Islet of Langerhans (tissue), 1 donor: Measurements from ENCODE around the gene PLD4.

ENCODE experiments used
- FAIRE-seq: peaks from one replicate; lab custom pipeline; 2011; peaks lifted over from hg19 to GRCh38; lab: Jason Lieb, UNC

PLD4 gene

DNA sequence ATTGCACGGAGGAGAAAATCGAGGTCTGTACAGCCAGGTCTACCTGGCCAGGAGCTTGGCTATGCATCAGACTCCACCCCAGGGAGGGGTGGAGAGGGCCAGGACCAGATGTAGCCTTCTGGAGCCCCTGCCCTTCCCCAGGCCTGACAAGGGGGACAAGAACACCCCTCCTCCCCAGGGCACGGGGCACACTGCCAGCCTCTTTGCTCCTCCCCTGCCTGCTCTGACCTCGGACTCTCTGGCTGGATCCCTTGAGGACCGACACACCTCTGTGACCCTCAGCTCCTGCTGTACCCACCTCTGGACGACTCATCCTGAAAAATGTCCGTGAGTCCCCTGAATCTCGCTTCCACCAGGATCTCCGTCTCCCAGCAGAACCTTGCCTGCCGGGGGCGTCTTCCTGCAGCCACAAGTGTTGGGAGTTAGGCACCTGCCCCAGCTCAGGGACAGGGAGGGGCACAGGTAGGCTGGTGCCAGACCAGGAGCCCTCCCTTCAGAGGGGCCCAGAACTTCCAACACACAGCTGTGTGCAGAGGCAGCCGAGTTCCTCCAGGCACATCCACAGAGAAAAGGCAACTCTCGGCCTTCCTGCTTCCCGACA lies 31.7 kb downstream of the PLD4 start:
- FAIRE-seq: no peak

DNA sequence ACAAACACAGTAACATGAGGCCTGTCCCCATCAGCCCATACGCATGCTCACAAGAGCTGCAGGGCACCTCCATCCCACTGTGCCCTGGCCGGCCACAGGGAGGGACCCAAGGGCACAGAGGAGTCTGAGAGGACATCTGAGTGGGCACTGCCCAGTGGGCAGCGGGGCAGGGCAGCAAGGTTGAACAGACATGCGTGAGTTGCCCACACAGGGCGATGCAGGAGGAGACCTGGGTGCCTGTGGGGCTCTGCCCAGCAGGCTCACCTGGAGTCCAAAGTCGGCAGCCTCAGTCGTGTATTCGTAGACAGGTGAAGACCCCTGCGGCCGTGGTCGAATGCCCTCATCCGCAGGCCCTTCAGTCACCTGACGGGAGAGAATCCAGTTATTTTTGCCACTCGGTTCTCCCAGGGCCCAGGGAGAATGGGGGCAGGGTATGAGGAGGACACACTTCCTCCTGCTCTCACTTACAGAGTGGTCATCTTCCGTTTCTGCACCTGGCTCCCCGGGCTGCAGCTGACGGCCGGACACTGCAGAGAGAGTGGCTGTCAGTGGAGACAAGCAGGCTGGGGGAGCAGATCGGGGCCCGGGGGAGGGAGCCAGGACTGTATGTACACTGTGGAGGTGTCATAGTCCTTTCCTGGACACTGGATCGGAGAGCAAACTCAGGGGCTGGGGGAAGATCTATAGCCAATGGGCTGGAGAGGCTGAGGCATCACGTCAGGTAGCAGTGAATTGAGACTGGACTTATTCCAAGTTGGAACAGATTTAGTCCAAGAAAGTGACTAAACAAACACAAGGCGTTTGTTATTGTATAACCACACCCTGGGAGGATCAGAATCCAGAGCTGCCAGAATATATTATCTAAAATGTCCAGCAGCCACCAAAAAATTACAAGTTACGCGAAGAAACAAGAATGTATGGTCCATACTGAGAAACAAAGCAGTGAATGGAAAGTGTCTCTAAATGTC lies 32.8 kb downstream of the PLD4 start:
- FAIRE-seq: no peak

DNA sequence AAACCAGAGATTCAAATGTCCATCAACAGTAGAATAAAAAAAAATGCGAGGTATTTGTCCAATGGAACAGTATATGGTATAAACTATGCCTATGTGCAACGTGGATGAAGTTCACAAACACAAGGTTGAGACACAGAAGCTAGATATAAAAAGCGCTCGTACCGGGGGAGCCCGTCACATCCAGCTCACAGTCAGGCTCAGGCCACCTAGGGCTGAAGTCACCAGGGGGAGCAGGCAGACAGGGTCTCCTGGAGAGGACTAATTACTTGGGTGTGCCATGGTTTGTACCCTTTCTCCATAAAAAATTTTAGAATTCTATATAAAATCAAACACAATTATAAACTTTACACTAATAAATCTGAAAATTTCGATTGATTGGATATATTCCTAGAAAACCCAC lies 39.9 kb downstream of the PLD4 start:
- FAIRE-seq: no peak

DNA sequence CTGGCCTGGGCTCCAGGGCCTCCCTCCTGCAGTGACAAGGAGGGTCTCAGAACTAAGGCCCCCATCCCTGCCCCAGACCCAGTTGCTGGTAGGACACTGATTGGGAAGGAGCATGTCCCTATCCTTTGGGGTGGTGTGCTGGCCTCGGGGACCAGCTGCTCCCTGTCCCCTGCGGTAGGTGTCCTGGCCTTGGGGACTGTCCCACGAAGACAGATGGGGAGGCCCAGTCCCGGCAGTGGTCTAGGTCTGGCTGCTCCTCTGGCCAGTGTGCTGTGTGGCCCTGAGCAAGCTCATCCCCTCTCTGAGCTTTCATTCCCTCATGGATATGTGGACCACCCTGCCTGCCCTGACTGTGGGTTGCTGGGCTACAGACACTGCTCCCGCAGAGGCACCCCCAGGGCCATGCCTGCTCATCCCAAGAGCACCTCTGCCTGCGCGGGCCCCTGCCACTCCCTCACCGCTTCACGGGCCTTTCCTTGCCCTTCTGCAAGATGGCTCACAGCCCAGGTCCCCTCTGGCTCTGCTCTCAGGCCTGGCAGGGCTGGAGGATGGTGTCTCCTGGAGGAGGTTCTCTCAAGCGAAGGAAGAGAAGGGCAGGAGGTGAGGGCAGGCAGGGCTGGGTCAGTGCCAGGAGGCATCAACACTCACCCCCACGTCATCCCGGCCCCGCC lies 41.0 kb downstream of the PLD4 start:
- FAIRE-seq: no peak

DNA sequence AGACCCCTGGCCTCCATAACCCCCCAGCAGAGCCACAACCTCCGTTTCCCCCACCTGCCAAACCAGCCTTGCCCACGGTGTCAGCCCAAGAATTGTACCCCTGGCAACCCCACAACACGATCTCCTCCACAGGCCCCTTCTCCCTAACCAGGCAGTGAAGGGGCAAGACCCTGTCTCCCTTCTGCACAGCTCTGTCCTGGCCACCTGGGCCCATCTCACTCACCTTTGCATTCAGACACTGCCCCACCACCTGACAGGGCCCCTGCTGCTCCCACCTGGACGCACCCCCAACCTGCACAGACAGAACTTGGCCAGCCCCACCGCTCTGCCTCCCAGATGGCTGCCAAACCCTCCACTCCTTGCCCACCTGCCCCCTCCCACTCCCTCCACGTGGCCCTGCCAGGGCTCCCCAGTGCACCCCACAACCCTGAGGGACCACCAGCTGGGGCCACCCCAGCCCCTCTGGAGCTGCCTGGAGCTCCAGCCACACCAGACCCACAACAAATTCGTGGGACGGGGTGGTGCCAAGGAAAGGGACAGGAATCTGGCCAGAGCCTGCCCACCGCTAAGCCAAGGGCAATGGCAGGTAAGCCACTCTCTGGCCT lies 41.7 kb downstream of the PLD4 start:
- FAIRE-seq: no peak

DNA sequence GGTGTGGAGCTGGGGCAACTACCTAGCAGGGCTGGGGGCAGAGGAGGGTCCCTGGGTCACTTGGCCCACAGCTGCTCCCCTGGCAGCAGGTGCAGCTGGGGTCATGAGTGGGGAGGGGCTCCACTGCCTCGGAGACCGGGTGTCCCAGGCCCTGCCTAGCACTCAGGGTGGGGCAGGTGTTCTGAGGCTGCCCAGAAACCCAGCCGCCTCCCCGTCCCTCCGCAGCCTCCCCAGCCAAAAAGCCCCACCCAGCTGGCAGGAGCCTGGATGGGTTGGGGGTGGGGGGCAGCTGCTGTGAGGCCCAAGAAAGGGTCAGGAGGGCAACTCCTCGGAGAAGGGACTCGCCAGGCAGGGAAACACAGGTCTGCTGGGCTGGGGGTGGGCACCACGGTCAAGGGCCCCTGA lies 42.3 kb downstream of the PLD4 start:
- FAIRE-seq: no peak

DNA sequence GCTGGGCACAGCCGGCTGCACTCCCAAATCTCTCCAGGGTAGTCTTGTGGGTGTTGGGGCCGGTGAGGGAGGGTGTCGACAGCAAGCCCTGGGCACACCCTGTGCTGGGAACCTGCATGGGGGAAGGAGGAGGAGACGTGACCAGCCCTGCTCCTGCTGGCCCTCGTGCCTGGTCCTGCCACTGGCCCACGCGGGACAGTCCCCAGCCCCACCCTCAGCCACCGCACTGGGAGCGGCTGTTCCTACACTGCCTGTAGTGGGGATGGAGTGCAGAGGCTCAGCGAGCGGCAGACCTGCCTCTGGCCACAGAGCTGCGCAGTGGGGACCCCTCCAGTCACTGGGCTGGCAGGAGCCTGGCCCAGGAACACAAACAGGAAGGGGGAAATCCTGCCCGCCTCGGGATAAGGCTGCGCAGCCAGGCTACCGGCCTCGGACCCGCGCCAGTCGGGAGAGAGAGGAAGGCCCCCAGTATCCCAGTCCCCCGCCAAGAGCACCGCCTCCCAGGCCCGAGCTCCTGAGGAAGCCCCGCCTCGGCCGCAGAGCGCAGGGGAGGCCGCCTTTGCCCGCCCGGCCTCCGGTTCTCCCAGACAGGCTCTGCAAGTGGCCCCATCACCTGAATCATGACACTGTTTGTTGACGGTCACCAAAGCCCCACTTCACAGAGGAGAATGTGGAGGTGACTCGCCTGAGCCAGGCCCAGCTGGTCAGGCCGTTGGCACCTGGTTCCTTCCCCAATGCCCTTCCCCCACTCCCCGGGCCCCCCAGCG lies 42.9 kb downstream of the PLD4 start:
- FAIRE-seq: no peak

DNA sequence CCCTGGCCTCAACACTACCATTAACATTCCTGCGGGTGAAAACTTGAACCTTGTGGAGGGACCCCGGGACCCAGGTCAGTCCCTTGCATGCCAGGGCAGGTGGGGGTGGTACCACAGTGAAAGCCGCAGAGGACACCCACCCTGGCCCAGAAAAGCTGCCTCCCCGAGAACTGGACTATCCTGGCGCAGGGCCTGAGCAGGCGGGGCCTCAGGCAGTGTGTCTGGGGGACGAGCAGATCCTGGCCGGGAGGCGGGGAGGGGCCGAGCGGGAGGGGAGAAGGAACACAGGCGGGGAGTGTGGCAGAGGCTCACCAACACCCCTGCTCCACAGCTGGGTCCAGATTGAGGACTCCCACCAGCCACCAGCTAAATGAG lies 43.5 kb downstream of the PLD4 start:
- FAIRE-seq: no peak

DNA sequence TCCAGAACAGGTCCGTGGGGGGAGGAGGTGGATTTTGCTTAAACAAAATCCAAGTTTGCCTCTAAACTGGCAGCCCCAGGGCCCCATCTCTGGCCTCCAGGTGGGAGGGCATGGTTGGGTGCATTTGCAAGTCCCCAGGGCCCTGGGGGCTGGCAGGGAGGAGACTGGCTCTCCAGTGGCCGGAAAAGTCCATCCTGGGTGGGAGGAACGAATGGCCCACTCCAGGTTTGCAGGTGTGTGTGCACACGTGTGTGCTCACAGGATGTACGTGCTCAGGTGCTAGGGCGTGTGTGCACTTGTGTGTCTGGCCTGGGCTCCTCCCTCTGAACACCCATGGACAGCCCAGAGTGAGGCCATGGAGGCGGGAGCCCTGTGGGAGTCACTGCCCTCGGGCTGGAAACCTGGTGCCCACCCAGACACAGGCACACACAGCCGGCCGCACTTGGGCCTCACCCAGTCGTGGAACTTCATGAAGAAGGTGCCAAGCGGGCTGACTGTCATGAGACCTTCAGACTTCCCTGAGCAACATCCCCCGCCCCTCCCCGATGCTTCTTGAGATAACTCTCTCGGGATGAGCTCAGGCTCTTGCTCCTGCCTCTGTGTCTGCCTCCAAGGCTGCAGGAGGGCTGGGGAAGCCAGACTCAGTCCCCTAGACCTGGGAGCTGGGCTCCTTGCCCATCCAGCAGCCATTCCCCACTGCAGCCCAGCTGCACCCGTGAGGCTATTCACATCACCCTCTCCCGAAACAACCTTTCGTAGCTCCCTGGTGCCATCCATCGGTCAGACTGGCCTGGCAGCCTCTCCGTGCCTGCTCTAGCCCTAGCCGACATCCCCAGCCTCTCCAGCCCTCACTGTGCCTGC lies 44.1 kb downstream of the PLD4 start:
- FAIRE-seq: no peak

DNA sequence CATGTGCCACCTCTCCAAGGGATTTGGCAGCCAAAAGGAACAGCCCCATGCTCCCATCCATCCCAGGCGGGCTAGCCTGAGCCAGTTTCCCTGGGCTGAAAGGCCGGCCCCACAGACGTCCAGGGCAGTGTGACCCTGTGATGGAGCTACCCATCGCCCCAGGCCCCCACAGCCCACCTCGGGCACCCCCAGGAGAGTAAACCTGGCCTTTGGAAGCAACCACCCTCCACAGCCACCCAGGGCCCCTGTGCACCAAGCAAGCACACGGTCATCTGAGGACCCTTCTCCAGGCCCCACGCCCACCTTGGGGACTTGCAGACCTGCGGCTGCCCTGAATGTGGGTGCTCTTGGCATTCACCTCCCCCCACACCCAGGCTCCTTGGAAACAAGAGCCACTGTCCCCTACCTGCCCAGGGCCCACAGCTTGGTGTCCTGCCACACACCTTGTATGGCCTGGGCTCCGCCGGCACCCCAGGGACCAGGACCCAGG lies 45.1 kb downstream of the PLD4 start:
- no peak for FAIRE-seq

DNA sequence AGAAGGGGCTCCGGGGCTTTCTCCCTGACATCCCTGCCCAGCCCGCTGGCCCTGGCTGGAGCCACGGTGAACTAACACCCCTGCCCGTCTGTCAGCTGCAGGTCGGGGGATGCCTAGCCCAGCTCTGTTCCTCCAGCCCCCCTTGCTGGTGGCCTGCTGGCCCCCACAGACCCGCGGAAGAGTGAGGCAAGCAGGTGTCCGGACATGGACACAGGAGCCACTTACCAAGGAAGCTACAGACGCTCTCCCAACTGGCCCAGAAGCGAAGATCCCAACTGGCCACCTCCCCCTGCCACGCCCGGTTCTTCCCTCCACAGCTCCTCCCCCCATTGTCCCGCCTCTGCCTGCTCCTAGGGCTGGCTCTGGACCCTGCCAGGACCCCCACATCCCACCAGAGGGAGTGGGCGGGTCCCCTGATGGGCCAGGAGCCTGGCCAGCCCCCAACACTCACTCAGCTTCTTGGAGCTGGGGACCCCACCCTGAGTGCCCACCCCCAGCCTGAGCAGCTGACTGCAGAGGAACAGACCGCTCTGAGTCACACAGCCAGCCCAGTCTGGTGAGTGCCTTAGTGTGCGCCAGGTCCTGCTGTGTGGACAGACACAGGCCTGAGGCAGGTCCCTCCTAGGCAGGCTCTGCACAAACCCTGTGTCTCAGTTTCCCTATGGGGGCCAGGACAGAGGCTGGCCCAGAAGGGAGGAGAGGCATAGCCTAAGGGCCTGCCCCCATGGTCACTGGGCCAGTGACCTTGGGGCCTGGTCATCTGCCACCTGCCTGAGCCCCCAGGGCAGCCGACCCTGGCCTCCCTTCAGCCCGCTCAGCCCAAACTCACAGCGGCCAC lies 45.8 kb downstream of the PLD4 start:
- FAIRE-seq: no peak

DNA sequence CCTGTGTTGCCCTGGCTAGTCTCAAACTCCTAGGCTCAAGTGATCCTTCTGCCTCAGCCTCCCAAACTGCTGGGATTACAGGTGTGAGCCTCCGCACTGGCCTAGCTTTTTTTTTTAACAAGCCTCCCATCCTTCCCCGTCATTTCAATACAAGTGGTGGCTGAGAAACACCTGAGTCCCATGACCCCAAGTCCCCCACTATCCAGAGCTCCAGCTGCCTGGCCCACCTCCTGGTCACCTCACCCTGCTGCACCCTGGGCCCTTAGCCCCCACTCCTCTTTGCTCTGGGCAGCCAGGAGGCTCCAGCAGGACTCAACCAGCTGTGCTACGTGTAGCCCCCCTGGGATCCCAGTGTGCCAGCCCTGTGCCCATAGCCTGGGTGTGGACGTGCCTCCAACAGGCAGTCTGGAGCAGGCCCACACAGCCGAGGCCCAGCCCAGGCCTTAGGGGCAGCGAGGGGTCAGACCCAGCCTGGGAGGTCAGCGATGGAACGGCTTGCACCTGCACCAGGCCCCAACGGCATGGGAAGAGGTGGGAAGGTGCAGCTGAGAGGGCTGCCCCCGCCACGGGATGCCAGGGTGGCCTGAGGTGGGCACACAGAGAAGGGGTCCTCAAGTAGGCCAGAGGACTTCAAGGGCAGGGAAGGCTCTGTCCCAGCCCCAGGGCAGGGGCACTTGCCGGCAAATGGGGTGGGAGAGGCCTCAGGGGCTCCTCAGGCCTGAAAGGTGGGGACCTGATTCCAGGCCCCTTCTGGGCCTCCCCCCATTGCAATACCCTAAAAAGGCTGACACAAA lies 47.0 kb downstream of the PLD4 start:
- FAIRE-seq: no peak

DNA sequence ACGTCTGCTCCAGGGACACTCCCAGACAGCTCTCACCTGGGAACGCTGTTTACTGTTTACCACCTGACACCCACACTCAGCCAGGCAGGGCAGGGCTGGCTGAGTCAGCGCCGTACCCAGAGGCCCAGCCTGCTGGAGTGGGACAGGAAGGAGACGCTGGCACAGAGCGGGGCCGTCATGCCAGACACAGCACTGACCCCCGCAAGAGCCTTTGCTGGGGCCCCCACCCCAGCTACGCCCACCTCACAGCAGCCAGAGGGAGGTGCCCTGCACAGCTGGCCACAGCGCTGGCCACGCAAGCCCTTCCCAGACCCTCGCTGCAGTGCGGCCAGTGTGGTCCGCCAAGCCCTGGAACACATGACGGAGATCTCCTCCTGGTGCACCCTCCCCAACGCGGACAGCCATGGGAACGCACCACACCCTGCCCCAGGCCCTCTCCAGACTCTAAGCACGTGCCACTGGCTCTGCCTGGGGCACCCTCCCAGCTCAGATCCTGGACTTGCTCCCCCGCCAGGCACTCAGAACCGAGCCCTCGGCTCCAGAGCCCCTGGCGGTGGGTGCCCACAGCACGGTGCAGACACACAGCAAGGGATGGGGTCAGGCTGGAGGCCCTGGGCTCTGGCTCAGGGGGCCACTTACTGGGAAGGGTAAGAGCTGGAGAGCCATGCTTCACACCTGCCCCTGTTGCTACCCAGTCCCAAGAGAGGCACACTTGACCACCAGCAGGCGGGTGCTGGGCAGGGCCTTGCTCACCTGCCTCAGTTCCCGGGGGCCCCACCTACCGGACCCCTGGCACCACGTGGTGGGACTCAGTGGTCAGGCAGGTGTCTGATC lies 47.8 kb downstream of the PLD4 start:
- FAIRE-seq: peak; percentile 21

DNA sequence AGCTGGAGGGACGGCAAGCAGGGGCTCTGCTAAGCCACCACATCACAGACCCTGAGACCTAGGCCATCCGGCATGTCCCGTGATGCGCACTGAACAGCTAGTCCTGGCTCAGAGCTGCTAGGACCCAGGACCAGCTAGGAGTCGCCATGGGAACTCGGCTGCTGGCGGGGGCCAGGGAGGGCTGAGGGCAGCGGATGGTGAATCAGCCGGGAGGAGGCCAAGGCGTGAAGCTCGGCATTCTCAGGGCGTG lies 48.4 kb downstream of the PLD4 start:
- no peak for FAIRE-seq

DNA sequence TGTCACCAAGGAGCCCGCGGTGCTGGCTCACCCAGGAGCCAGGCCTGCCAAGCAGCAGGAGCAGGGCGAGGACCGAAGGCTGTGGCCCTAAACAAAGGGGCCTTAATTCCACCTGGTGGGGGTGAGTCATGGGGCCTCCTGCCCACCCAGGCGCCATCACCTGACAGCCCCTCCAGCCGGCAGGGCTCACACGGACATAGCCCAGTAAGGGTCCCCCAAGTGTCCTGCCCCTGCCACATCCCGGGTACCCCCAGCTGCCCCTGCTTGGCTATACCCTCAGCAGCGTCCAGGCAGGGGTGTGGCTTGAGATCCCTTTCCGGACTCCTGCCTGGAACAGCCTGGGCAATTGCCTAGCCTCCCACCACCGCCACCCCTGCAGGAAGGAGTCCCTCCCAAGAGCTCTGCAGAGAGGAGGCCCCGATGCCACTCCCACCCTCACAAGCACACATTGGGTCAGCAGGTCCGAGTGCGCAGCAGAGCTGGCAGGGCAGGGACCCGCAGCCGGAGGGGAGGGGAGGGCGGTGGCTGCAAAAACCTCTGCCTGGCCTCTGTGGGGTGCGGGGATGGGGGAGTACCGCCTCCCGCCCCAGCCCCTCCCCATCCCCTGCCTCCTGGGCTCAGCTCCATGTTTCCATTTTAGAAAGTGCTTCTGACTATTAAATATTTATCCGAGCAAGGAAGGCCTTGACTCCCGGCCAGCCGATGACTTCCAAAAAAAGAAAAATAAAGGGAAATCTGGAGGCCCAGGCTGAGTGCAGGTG lies 48.9 kb downstream of the PLD4 start:
- no peak for FAIRE-seq

DNA sequence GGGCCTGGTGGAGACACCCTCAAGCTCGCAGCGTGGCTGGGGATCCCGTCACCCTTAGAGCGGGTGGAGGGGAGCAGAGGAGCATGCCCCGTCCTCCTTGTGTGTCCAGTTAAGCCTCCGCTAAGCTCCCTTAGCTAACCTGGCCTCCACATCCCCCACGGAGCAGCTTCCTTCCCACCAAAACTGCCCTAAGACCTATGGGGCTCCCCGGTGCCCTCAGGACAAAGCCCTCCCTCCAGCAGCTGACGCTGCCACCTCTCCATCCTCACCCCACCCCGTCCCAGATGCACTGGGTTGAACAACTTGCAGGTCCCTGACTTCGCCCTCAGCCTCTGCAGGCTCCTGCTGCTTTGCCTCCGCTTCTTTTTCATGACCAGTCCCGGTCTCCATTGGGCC lies 49.5 kb downstream of the PLD4 start:
- FAIRE-seq: no peak

DNA sequence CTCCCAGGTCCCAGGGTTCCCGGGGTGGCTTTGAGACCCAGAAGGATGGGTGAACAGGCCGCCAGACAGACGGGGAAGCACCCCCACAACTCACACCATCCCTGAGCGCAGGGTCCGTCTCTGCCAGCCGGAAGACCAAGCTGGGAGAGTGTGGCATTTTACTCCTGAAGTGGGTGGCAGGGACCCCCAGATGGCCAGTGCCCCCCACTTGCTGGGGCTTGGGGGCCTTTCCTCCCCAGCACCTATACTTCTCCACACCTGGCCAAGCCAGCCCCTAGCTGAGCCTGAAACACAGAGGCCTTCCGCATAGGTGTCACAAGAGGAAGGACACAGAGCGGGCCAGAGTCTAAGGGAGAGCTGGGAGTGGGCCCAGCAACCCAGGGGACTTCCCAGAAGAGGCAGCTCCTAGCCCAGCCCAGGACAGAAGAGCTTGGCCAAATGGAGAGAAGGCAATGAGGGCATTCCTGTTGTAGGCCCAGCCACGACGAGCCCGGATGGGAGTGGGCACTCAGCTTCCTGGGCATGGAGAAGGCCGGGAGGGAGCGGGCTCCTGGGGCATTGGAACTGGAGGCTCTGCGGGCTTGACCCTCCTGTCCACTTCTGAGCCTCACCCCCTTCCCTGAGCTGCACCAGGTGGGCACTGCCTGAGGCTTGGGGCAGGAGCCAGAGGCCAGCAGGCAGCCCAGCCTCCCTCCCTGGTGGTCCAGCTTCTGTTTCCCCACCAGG lies 50.1 kb downstream of the PLD4 start:
- FAIRE-seq: no peak
